ENCODE results near the gene PPP4R3B.
"Not testable (repeated sequence)": the region's sequence is repeated elsewhere in the genome, so short reads cannot be mapped to it uniquely, and the experiment has no call there.

PPP4R3B gene

DNA sequence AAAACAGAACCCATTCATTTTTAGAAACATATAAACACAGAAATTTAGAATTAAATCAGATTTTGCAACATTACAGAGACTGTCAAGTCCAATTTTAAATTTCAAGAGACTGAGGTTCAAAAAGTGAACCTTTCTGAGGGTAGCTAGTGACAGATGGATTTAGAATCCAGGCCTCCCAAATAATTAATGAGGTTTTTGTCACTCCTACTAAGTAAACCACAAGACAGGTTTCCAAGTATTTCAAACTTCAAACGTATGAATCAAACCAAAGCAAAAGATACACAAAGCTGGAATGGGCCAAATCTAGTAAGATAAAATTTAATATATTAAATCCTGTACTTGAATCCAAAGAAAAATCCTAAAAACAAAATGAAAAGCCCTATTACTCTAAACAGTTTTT is 25.3 kb downstream of the PPP4R3B start:
- DNase-seq = no peak

DNA sequence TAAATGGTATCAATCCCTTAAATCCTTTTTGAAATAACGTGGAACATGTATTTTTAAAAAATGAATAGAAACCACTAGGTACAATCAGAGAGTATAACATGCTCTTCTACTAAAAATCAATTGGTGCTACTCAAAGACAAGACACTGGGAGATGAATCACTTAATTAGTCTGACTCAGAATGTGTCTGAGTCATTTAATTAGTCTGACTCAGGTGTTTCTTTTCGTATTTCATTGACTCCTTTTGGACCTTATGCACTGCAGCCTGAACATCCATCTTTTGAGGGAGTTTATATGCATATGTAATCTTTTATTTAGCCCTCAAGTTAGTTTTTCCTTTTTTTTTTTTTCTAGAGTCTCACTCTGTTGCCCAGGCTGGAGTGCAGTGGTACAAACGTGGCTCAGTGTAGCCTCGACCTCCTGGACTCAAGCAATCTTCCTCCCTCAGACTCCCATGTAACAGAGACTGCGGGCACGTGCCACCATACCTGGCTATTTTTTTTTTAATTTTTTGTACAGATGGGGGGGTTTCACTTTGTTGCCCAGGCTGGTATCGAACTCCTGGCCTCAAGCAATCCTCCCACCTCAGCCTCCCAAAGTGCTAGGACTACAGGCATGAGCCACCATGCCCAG is 26.5 kb downstream of the PPP4R3B start:
- no peak for DNase-seq

DNA sequence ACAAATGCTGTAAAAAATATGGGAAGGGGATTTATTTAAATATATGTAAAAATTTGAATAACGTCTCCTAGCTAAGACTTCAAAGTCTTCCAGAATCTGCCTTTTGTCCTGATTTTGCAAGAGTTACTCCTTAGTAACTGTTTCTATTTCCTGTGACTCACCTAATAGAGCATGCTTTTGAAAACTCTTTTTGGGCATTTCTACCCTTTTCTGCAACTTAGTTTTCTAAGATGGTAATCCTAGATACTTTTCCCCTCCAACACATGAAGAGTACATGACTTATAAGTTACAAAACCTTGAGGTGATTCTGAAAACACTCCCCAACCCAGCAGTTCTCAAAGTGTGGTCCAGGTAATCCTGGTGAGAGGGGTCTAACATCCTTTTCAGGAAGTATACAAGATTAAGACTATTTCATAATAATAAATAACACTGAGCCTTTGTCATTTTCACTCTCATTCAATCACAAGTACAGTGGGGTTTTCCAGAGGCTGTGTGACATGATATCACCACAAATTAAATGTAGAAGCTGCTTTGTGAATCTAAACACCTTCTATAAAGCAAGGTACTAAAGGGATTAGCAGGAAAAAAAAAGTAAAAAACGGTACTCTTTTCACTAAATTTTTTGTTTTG is 31.9 kb downstream of the PPP4R3B start:
- DNase-seq = no peak

DNA sequence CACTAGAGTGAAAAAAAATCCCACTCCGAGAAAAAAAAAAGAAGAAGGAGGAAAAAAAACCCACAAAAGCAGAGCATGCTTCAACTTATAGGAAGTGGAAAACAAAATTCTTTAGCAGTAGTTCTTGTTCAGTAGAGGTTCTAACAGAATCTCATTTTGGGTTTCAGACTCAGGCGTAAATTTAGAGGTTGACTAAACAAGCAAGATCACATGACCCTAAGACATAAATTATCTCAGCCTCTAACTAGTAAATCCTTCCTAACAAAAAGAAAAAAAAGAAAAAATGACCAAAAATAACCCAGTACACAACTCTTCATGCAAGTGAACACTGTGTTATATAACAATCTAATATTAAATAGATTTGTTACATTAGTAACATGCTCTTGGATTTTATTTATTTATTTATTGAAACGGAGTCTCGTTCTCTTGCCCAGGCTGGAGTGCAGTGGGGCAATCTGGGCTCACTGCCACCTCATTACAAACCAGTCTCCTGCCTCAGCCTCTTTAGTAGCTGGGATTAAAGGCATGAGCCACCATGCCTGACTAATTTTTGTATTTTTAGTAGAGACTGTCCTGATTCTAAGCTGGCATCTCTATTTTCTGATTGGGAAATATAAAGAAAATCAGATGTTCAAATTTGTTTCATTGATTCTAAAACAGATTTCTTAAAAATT is 35.4 kb downstream of the PPP4R3B start:
- DNase-seq = peak; percentile 14

DNA sequence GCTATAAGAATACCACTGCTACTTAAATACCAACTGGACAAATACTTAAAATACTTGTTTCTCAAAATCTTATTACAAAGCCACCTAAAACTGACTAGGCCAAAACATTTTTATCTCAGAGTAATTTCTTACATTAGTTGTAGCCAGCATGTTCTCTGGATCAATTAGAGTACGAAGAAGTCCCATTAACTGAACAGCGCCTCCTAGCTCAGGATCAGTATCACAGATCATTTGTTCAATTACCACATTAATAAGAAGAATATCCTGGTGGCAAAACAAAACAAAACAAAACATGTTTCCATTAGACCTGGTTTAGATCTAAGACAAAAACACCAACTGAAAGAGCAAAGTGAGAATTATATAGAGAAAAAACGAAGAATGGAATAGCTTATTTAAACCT is 36.0 kb downstream of the PPP4R3B start:
- DNase-seq = no peak

DNA sequence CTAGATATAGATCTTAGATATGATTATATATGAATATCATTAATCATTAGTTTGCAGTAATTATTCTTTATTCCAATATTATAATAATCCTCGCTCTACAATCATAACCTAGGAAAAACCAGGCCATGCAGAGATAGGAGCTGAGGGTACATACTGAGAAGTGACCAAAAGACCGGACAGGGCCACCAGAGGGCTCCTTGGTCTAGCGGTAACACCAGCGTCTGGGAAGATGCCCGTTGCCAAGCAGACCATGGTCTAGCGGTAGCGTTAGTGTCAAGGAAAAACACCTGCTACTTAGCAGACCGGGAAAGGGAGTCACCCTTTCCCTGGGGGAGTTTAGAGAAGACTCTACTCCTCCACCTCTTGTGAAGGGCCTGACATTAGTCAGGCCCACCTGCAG is 48.4 kb downstream of the PPP4R3B start:
- DNase-seq = not testable (repeated sequence)

DNA sequence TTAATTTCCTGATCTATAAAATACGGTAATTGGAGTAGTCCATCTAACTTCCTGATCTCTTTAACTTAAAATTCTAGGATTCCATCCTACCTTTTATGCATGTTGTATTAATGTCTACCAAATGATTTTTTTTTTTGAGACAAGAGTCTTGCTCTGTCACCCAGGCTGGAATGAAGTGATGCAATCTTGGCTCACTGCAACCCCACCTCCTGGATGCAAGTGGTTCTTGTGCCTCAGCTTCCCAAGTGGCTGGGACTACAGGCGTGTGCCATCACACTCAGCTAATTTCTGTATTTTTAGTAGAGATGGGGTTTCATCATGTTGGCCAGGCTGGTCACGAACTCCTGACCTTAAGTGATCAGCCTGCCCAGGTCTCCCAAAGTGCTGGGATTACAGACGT is 50.1 kb downstream of the PPP4R3B start:
- DNase-seq = no peak

DNA sequence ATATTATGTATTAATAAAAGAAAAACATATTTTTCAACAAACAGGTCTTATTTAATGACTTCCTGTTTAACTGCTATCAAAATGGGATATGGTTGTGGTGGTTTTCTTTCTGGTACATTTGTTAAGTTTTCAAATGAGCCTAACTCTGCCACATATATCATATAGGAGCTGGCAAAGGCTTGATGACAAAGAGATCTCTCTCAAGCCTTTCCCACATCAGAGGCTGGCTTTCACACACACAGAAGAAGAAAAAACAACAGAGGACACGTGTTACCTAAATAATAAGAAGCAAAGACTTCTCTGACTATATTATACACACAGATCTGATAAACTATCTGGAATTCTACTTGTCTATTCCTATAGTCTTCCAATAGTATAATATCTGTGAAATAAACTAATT is 51.8 kb downstream of the PPP4R3B start:
- DNase-seq = no peak

DNA sequence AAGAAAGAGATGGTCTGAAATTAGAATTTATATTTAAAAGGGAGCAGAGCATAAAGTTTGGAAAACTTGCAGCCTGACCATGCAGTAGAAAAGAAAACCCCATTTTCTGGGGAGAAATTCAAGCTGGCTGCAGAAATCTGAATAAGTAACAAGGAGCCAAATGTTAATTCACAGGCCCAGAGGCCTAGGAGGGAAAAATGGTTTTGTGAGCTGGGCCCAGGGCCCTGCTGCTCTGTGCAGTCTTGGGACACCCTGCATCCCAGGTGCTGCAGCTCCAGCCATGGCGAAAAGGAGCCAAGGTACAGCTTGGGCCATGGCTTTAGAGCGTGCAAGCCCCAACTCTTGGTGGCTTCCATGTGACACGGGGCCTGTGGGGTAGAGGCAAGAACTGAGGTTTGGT is 56.6 kb downstream of the PPP4R3B start:
- DNase-seq = no peak

DNA sequence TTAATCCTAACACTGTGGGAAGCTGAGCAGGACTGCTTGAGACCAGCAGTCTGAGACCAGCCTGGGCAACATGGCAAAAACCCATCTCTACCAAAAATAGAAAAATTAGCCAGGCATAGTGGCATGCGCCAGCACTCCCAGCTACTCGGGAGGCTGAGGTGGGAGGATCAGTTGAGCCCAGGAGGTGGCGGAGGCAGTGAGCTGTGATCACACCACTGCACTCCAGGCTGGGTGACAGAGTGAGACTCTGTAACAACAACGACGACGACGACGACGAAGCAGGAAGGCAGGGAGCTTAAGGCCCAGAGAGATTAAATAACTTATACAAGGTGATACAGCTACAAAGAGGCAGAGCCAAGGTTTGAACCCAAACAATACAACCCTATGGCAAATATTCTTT is 60.6 kb downstream of the PPP4R3B start:
- DNase-seq = no peak

DNA sequence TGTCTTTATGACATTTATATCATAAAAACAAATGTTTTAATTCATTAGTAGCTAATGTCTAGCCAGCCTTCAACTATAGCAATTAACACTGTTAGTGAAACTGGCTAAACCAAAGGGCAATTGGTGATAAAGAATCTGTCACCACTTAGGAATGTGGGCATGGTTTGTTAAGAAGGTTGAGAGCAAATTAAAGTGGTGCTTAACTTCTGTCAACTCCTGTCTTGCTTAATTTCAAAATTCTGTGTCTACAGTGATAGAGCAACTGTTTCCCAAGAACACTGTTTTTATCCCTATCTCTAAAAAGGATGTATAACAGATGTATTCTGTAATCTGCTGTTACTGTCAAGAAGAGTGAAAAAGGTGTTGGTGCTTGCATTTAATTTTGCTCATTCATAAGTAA is 61.4 kb downstream of the PPP4R3B start:
- no peak for DNase-seq

DNA sequence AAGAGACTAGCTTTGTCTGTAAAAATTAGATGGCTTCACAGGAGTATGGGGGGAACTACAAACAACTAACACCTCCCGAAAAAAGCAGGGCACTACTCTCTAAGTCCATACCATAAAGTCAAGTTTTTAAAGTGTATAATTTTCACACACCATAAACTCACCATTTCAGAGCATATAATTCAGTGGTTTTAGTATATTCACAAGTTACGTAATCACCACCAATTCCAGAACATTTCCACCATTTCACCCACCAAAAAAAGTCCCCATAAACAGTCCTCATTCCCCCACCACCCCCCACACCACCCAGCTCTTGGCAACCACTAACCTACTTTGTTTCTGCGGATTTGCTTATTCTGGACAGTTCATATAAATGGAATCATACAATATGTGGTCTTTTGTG is 64.1 kb downstream of the PPP4R3B start:
- no peak for DNase-seq

DNA sequence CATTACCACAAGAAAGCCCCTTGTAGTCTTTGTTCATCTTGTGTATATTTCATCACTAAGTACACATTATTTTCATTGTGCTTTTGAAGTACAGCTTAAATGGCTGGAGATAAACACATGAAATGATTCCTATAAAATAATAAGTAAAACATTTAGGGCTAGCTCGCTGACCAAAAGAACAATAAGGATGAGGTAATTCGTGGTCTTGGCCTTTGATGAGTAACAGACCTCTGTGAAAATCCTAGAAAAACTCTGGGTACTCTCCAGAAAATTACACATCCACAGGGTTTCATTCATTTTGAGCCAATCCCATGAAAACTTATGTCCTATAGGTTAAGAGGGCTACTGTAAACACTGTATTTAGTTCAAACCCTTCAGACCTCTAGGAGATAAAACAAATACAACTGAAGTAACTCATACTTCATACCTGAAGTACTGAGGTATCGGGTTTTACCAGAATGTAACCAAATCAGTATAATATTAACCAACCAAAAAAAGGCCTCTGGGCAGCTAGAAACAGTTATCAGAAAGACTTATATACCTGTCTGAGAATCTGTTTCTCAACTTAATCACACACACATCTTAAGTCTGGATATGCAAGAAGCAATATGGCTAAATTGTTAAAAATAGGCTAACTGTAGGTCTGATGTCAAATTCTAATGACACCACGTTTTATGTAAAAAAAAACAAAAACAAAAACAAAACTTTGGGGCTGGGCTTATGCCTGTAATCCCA is 66.9 kb downstream of the PPP4R3B start:
- no peak for DNase-seq

DNA sequence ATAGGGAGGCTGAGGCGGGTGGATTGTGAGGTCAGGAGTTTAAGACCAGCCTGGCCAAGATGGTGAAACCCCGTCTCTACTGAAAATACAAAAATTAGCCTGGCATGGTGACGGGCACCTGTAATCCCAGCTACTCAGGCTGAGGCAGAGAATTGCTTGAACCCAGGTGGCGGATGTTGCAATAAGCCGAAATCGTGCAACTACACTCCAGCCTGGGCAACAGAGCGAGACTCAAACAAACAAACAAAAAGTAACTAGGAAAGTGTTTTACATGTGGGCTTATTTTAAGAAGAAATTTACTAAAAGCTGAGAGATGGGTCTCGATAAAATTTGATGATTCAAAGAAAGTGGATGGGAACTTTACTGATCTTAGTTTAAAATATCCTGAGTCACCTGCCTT is 69.7 kb downstream of the PPP4R3B start:
- DNase-seq = not testable (repeated sequence)

DNA sequence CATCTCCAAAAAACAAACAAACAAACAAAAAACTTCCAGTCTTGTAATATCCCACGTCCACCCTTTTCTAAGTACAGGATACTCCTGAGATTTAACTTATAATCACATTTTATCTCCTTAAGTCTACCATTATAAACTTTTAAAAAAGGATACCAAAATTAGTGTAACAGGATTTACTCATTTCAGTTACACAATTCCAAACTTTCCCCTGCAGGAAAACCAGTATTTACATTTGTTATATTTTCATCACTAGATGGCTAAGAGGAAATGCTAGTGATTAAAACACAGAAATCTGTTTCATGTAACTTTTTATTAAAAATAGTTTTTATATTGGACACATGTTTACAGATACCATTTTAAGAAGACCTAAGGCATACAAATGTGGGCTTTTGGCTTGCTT is 70.4 kb downstream of the PPP4R3B start:
- DNase-seq = no peak

DNA sequence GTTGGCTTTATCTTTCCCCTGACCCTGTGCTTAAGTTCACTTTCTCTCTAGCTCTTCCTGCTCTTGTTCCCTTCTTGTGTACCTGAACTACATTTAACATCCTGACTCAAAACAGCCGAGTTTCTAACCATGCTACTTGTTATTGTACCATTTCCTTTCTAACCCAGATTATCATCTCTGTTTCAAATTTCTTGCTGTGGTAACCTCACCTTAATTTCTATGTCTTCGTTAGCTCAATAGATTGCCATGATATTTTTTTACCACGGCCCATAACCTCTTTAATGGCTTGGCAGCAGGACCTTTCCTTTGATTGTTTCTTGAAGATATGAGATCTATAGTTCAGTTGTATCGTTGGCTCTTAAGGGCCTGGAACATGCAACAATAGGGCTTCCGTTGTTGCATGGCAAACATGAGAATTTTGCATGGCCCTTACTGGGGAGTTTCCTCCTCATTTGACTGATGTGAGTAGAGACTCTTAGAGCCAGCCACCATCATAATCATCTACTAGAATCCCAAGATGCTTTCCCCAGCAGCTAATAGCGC is 86.8 kb downstream of the PPP4R3B start:
- DNase-seq = no peak

DNA sequence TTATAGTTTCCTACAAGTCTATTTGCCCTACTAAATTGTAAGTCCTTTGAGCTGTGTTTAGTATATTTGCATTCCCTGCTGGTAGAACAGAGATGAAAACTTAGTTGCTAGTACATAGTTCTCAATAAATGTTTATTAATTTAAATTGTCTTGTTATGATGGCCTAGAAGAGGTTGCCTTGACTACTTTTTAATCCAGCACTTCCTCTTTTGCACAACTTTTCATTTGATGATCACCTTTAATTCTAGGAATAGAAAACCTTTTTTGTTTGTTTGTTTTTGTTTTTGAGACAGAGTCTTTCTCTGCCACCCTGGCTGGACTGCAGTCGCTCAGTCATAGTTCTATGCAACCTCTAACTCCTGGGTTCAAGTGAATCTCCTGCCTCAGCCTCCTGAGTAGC is 91.2 kb downstream of the PPP4R3B start:
- DNase-seq = no peak

DNA sequence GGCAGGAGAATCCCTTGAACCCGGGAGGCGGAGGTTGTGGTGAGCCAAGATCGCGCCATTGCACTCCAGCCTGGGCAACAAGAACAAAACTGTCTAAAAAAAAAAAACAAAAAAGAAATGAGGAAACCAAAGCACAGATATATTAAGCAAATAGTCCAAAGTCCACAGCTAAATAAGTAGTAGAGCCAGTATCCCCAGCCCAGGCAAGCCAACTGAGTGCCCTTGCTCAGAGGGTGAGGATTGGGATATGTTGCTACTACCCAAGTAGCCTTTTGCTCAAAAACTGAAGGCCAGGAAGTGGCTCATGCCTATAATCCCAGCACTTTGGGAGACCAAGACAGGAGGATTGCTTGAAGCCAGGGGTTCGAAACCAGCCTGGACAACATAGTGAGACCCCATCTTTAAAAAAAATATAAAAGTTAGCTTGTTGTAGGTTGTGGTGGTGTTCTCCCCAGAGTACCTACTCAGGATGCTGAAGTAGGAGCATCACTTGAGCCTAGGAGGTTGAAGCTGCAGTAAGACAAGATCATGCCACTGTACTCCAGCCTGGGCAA is 92.5 kb downstream of the PPP4R3B start:
- DNase-seq = no peak

DNA sequence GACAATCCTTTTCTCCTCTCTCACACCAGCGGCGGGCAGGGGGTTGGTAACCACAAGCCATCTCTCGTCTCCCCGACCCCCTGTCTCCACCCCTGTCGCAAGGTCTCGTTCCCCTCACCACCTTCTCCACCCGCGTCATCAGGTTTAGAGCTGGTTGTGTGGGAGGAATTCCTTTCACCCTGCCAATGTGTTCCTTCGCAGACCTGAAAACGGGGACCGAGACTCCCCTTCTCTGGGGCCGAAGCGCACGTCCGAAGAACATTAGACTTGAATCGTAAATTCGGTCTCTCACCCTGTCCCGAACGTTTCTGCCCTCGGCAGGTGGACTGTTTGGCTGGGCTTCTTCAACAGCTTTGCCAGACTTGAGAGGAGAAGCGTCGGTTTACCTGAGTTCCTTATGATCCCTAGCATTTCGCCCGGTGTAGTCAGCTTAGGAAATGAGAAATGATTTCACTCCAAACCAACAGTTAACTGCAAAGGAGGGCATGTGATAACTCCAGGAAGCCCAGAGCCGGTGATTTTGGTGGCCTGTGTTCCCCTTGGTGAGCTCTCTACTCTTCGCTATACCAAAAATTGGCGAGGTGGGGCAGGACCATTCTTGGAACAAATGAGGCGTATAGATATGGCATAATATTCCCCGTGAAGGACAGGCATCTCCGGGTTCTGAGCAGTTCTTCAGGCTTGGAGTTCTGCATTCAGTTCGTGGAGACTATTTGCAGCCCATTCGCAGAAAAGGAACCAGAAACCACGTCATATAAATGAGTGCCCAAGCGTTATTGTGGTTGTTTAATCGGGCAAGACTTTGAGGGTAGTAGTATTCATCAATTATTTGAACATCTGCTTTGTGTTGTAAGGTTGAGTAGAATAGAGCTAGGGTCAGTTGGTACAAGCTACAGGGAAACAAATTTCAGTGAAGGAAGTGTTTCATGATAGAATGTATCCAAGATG is 97.2 kb downstream of the PPP4R3B start:
- DNase-seq = no peak

DNA sequence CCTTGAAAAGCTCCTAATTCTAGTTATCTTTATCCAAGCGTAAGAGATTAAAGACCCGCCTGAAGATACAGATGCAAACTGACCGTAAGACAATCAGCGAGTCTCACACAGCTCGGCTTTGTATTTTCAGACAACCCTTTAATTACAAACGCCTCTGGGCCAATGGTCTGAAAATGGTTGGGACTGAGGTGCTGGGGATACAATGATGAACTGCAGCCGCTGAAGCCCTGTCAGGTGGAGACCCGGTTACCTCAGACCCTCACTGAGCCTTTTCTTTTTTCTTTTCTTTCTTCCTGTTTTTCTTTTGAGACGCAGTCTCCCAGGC is 98.6 kb downstream of the PPP4R3B start:
- no peak for DNase-seq

DNA sequence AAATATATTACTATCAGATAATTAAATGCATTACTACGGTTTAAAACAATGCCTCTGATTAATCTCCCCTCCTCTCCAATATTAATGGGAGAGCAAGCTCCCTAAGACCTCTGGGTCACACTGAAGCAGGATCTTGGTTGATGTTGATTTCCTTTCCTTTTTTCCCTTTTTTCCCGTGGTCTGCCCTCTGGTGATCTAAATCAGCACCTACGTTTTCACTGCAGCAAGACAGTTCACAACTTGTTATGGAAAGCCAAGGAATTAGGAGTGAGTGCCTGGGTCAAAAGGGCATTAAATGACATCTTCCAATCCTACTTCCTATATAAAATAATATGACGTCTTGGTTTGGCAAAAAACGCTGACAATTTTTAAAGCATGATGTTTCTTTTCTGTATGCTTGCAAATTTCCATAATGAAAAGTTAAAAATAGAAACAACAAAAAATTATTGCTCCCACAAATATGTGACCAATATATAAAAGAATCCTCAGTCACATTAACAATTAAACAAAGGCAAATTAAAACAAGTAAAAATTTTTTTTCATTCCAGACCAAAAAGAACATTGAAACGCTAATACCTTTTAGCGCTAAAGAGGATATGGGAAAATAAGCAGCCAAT is 105.8 kb downstream of the PPP4R3B start:
- peak; percentile 81 for DNase-seq

All from NCI-H1694 treated with DMSO at 0.1 percent for 48 hours (cell line).